ENCODE results near the gene STK40. TPM values are rescaled to one million over a fixed set of nuclear protein-coding genes. Genes with fewer than 3 reads are reported as not detected.
A peak's percentile ranks its signal among the peaks of the same experiment; 100 is the strongest.

Gene STK40
- total and polyA plus RNA-seq, 9 of the 15 experiments (the other 6 are each of a cell fraction or from before 2014, with no cell fraction given), result 0.69 to 94.3 (median 39.1) TPM

DNA sequence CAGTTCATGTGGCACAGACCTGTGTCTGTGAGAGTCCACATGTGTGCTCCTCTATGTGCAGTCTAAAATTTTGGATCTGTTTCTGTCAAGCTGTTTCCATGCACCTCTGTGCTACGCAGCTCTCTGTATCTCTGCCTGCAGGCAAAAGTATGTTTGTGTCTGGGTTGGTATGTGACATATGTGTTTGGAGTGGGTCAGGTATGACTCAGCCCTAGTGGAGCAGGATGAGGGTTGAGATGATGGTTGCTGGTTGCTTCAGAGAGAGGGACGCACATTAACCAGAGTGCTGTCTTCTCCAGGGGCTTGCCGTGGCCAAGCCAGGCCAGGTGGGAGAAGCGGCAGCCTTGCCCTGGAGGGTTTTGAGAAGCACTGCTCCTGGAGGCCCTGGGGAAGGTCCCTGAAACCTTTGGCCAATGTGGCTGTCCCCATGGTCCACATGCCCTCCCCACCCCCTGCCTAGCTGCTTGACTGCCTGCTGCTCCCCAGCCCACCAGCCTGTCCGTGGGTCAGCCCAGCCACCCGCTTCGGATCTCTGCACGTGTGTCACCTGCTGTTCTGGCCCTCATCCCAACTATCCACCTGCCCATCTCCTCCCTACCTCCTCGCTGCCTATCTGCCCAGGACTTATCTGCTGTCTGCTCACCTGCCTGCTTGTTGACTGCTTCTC, 58.2 kb downstream of the STK40 start (continued):
- no peak for TF ChIP-seq TRIM25 (IDR thresholded peaks at IDR 0.05; ENCODE audit: borderline replicate concordance)
- TF ChIP-seq E2F4 (CRISPR knock-in tag; IDR thresholded peaks at IDR 0.05; ENCODE audit: low read depth), result no peak
- TF ChIP-seq ZFP36 (IDR thresholded peaks at IDR 0.05; ENCODE audit: low read depth, low read length, partially characterized antibody), result no peak

DNA sequence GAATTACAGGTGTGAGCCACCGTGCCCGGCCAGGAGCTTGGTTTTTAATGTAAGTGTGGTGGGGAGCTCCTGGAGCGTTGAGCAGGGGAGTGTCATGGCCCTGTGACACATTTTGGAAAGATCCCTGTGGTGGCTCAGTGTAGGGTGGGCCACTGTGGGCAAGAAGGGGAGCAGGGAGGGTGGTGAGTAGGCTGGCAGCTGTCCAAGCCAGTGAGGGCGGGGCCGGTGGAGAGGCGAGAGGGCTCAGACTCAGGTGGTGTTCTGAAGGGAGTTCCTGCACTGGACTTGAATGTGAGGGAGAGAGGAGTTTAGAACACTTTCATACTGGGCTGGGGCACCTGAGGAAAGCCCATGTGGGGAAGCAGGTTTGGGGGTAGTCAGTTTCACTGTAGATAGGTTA, 59.2 kb downstream of the STK40 start:
- Histone ChIP-seq H3K79me2 (ENCODE audit: control insufficient read depth, insufficient read depth, low read length) (peaks cover 14% of the 10 kb centered on the region; the same call in 2 of the 3 replicates), H3K36me3 (ENCODE audit: control insufficient read depth, insufficient read depth, low read length) (peaks cover 4% of the 10 kb centered on the region; the same call in 1 of the 3 replicates), H3K9ac (ENCODE audit: insufficient read depth in 1 of 2, low read depth in 2 of 2, low read length in 2 of 2) (peak overlapping the region in 1 of 2 experiments; percentile 23; a peak in 1 of 4 replicates), H3K27me3 (ENCODE audit: control insufficient read depth in 2 of 2, insufficient read depth in 2 of 2, low read length in 2 of 2) (no peaks in the 10 kb centered on the region), H3K4me2 (ENCODE audit: insufficient read depth, low read length) (no peak overlapping the region), H2AFZ (ENCODE audit: low read depth, low read length) (no peak overlapping the region), H4K20me1 (replicated peaks; ENCODE audit: control insufficient read depth, insufficient read depth, low read length) (no peaks in the 10 kb centered on the region), H3K9me1 (ENCODE audit: control insufficient read depth, insufficient read depth, low read length) (no peaks in the 10 kb centered on the region), H3K4me1 (replicated peaks in 1 of 2; ENCODE audit: control insufficient read depth in 2 of 2, insufficient read depth in 2 of 2, low read length in 2 of 2) (peaks cover 31 to 53% of the 10 kb centered on the region in 2 experiments), H3K4me3 (no peak overlapping the region), H3K27ac (ENCODE audit: extremely low read depth, low read depth, low read length) (no peak overlapping the region), H3K9me3 (replicated peaks; ENCODE audit: control insufficient read depth, insufficient read depth, low read depth, low read length) (no peaks in the 10 kb centered on the region)
- intact Hi-C loops (cut with micrococcal nuclease), result loop anchor here (10.0 kb wide), 1 partner anchor 442 kb away; the partner anchor contains the start of gene AGO1
- 49% methylated on average over 6 of the region's 6 CpGs for WGBS (ENCODE audit: insufficient coverage, low coverage, missing lambda C conversion rate)
- ChIA-PET POLR2A (interaction anchor here (0.6 to 1.3 kb wide), 4 partner anchors 18 to 102 kb away, joined by 3 to 4 read pairs (median 4); no protein-coding TSS in a partner anchor), CTCF (ENCODE audit: low intra/inter-chr PET ratio) (no interaction called here)
- TF ChIP-seq TRIM25 (IDR thresholded peaks at IDR 0.05; ENCODE audit: borderline replicate concordance) (no peak), NFIC (IDR thresholded peaks at IDR 0.05) (peak; percentile 94), ZNF436 (CRISPR knock-in tag; IDR thresholded peaks at IDR 0.05) (no peak)
- DNase-seq (ENCODE audit: extremely low read depth in 1 of 4, low spot score in 3 of 4) (peak in 3 of 4 experiments; percentile 43 to 54 (median 54)), ATAC-seq (no peak), FAIRE-seq (no peak)
- no TSS peak for BruUV-seq (replicated peaks)
- in situ Hi-C loops (cut with MboI), result no loop called here
